ENCODE data around the gene SGCD.

DNA sequence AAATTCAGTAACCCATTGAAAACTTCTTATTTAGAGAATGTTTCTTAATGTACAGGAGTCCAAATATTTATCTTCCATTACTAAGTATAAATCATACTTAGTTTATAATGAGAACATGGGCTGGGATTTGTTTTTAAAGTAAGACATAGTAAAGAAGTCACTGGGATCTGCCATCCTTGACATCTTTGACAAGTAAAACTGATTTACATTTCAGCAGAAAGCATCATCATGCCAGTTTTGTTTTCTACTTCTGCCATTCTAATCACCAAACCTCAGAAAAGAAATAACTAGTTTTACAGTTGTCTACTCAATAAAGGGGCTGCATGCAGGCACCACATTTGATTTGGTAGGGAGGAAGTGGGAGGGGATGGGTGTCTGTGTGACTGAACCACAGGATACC, 301.5 kb downstream of the SGCD start:
- TF ChIP-seq, protein P1, sequence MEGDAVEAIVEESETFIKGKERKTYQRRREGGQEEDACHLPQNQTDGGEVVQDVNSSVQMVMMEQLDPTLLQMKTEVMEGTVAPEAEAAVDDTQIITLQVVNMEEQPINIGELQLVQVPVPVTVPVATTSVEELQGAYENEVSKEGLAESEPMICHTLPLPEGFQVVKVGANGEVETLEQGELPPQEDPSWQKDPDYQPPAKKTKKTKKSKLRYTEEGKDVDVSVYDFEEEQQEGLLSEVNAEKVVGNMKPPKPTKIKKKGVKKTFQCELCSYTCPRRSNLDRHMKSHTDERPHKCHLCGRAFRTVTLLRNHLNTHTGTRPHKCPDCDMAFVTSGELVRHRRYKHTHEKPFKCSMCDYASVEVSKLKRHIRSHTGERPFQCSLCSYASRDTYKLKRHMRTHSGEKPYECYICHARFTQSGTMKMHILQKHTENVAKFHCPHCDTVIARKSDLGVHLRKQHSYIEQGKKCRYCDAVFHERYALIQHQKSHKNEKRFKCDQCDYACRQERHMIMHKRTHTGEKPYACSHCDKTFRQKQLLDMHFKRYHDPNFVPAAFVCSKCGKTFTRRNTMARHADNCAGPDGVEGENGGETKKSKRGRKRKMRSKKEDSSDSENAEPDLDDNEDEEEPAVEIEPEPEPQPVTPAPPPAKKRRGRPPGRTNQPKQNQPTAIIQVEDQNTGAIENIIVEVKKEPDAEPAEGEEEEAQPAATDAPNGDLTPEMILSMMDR (conservative IDR thresholded peaks at IDR 0.05), result no peak
- TF ChIP-seq ZFX (IDR thresholded peaks at IDR 0.05), result no peak

Measured in C4-2B (cell line).